Measurements from ENCODE around the gene DIS3L. TPM values are rescaled to one million over a fixed set of nuclear protein-coding genes. Genes with fewer than 3 reads are reported as not detected.
"Not testable (repeated sequence)": the region's sequence is repeated elsewhere in the genome, so short reads cannot be mapped to it uniquely, and the experiment has no call there.

Gene DIS3L
- total RNA-seq, 2 donors from 2014 or later: 17.2 to 19.9 TPM

- Histone ChIP-seq H3K27me3 (no peaks in the 10 kb centered on the region), H3K9ac (ENCODE audit: low read depth in 2 of 2, low read length in 2 of 2) (peak overlapping the region in 1 of 2 donors; percentile 73), H3K27ac (peak overlapping the region; percentile 78), H3K4me1 (no peaks in the 10 kb centered on the region), H3K36me3 (no peaks in the 10 kb centered on the region), H3K4me3 (peak overlapping the region; percentile 23), H3K9me3 (no peaks in the 10 kb centered on the region)
- intact Hi-C loops (cut with DNase I): no loop called here
- no peak for TF ChIP-seq CTCF (IDR thresholded peaks at IDR 0.05)
- DNase-seq: no peak
These were observed 76.6 kb downstream of the DIS3L start for GRCh38 chr15:66369773-66370651.

- Histone ChIP-seq H3K27ac (no peak overlapping the region), H3K27me3 (no peaks in the 10 kb centered on the region), H3K4me3 (no peak overlapping the region), H3K4me1 (no peaks in the 10 kb centered on the region), H3K9me3 (no peaks in the 10 kb centered on the region), H3K36me3 (no peaks in the 10 kb centered on the region), H3K9ac (ENCODE audit: low read depth in 2 of 2, low read length in 2 of 2) (no peak overlapping the region)
- no peak for DNase-seq
- intact Hi-C loops (cut with DNase I): no loop called here
- TF ChIP-seq CTCF (IDR thresholded peaks at IDR 0.05): no peak
These were observed 80.8 kb downstream of the DIS3L start for GRCh38 chr15:66374179-66374578.

GRCh38 chr15:66378814-66379430, 85.6 kb downstream of the DIS3L start:
- H3K4me1 ChIP-seq: no peaks in the 10 kb centered on the region
- H3K9me3 ChIP-seq: no peaks in the 10 kb centered on the region
- intact Hi-C loops (cut with DNase I): no loop called here

GRCh38 chr15:66381376-66381775, 88.0 kb downstream of the DIS3L start:
- H3K9ac ChIP-seq (ENCODE audit: low read depth in 2 of 2, low read length in 2 of 2); DNase-seq; H3K4me1 ChIP-seq; H3K27ac ChIP-seq; H3K27me3 ChIP-seq; H3K9me3 ChIP-seq; intact Hi-C loops (cut with DNase I); H3K4me3 ChIP-seq; H3K36me3 ChIP-seq: not testable (repeated sequence)

More at GRCh38 chr15:66378814-66379430, 85.6 kb downstream of the DIS3L start:
- TF ChIP-seq CTCF (IDR thresholded peaks at IDR 0.05): no peak
- no peaks in the 10 kb centered on the region for H3K36me3 ChIP-seq
- no peak overlapping the region for H3K4me3 ChIP-seq
- DNase-seq: no peak
- no peak overlapping the region for H3K27ac ChIP-seq
- no peaks in the 10 kb centered on the region for H3K27me3 ChIP-seq
- H3K9ac ChIP-seq (ENCODE audit: low read depth in 2 of 2, low read length in 2 of 2): no peak overlapping the region

Other genes starting within 250 kb of the DIS3L start
- not detected for gene MEGF11, start 39.8 kb upstream of the DIS3L start, total RNA-seq
- 10 to 100 TPM in 1 of 2 donors, 1 to 10 TPM in 1; 2.9 to 10.6 TPM for gene TIPIN, start 63.1 kb downstream of the DIS3L start, total RNA-seq
- gene MAP2K1, start 93.3 kb downstream of the DIS3L start, total RNA-seq: 10 to 100 TPM; 50.0 to 53.2 TPM
- gene SNAPC5, start 204.2 kb downstream of the DIS3L start, total RNA-seq: 10 to 100 TPM; 17.2 to 21.3 TPM
- 1,000 to 10,000 TPM; 1,582 to 1,802 TPM for gene RPL4, start 211.3 kb downstream of the DIS3L start, total RNA-seq
- 10 to 100 TPM in 1 of 2 donors, 1 to 10 TPM in 1; 8.4 to 20.1 TPM for gene ZWILCH, start 211.8 kb downstream of the DIS3L start, total RNA-seq